ENCODE results near the gene MYO10. TPM values are rescaled to one million over a fixed set of nuclear protein-coding genes. Genes with fewer than 3 reads are reported as not detected.

MYO10 gene
- total and polyA plus RNA-seq, 2 of the 8 experiments (the other 6 are each of a cell fraction or from before 2014, with no cell fraction given), result 21.5 to 107 TPM

DNA sequence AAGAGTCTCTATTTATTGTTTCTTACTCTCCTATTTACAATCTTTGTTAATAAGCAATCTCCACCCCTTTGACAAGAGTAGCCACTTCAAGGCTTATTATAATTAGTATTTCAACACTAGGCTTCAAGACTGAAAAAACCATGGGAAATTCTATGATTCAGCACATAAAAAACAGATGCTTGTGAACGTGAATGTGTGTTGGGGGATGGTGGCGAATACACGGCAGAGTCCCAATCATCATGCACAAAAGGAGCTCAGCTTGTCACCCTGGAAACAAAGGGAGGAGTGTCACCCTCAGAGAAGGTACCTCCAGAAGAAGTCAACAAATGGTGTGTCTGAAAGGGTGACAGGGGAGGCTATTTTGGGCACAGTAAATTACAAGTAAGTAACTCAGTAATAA, 162.1 kb downstream of the MYO10 start:
- DNase-seq (ENCODE audit: low read depth in 1 of 2, low spot score in 2 of 2) (no peak), FAIRE-seq (no peak)
- ChIA-PET POLR2A (ENCODE audit: partially characterized antibody) (no interaction called here), CTCF (ENCODE audit: partially characterized antibody) (interaction anchor here (1.8 kb wide), 1 partner anchor 414 kb away, joined by 5 read pairs; no protein-coding TSS in a partner anchor)
- Histone ChIP-seq H2AK5ac (ENCODE audit: low read depth, low read length) (no peak overlapping the region), H3K27ac (ENCODE audit: low read depth, low read length) (no peak overlapping the region), H4K5ac (ENCODE audit: insufficient read length, low read depth, low read length) (no peak overlapping the region), H3K4me3 (ENCODE audit: extremely low read depth in 1 of 4, insufficient read depth in 2 of 4, low read depth in 3 of 4, low read length in 4 of 4) (no peak overlapping the region), H3K79me2 (ENCODE audit: control insufficient read depth in 1 of 2, insufficient read depth in 2 of 2, low read length in 2 of 2) (no peaks in the 10 kb centered on the region), H2BK12ac (ENCODE audit: low read depth, low read length) (no peak overlapping the region), H4K20me1 (replicated peaks in 1 of 2; ENCODE audit: control insufficient read depth in 1 of 2, insufficient read depth in 2 of 2, low read length in 2 of 2) (no peaks in the 10 kb centered on the region), H3K9me3 (ENCODE audit: insufficient read depth in 2 of 2, low read depth in 1 of 2, low read length in 1 of 2) (no peaks in the 10 kb centered on the region), H4K91ac (replicated peaks; ENCODE audit: insufficient read length, low read length) (no peak overlapping the region), H3K4ac (replicated peaks; ENCODE audit: insufficient read length, low read depth, low read length) (no peak overlapping the region), H2BK5ac (ENCODE audit: low read depth, low read length) (no peak overlapping the region), H3K27me3 (replicated peaks in 1 of 4; ENCODE audit: control insufficient read depth in 3 of 4, extremely low read depth in 1 of 4, insufficient read depth in 3 of 4, low read length in 3 of 4) (no peaks in the 10 kb centered on the region), H3K36me3 (ENCODE audit: control insufficient read depth in 2 of 4, insufficient read depth in 4 of 4, low read length in 3 of 4) (peaks cover 0 to 4% (median 0%) of the 10 kb centered on the region in 4 experiments; a peak in 2 of 8 replicates), H3K18ac (ENCODE audit: extremely low read depth, low read length) (no peak overlapping the region), H2BK20ac (ENCODE audit: low read length) (no peak overlapping the region), H2BK120ac (replicated peaks; ENCODE audit: low read depth, low read length) (no peak overlapping the region), H3K4me1 (replicated peaks in 1 of 4; ENCODE audit: control insufficient read depth in 3 of 4, insufficient read depth in 4 of 4, low read length in 3 of 4) (peaks cover 0 to 9% (median 3%) of the 10 kb centered on the region in 4 experiments; a peak in 2 of 7 replicates), H3K4me2 (ENCODE audit: insufficient read depth in 1 of 2, low read depth in 2 of 2, low read length in 2 of 2) (no peak overlapping the region), H2AFZ (ENCODE audit: low read length) (no peak overlapping the region), H3K56ac (replicated peaks; ENCODE audit: insufficient read length, low read depth, low read length) (no peak overlapping the region), H4K8ac (ENCODE audit: extremely low read depth, insufficient read depth, low read length) (no peak overlapping the region), H3K9ac (replicated peaks in 1 of 4; ENCODE audit: extremely low read depth in 1 of 4, low read depth in 3 of 4, low read length in 3 of 4) (no peak overlapping the region), H3K23me2 (ENCODE audit: low read depth, low read length) (no peaks in the 10 kb centered on the region), H3K14ac (ENCODE audit: insufficient read length) (no peak overlapping the region), H3K23ac (ENCODE audit: insufficient read length) (no peak overlapping the region), H3K79me1 (ENCODE audit: low read depth, low read length) (no peaks in the 10 kb centered on the region), H2BK15ac (ENCODE audit: low read length) (no peak overlapping the region)
- 56% methylated on average over 3 of the region's 3 CpGs; no CpG with 5 or more reads in 1 of the 2 experiments for WGBS, 2 experiments (ENCODE audit: extremely low coverage in 1 of 2, insufficient coverage in 1 of 2, insufficient read length in 1 of 2, insufficient replicate concordance in 2 of 2, low coverage in 1 of 2, low lambda C conversion rate in 2 of 2, missing lambda C conversion rate in 1 of 2)
- no peak for TF ChIP-seq CREB1 (IDR thresholded peaks at IDR 0.05)
- no peak for TF ChIP-seq POU5F1 (IDR thresholded peaks at IDR 0.05; ENCODE audit: low read depth, low read length)
- TF ChIP-seq RBBP5 (IDR thresholded peaks at IDR 0.05; ENCODE audit: borderline replicate concordance, low read depth, low read length), result no peak
- no peak for TF ChIP-seq KDM4A (IDR thresholded peaks at IDR 0.05; ENCODE audit: low read depth, low read length, severe bottlenecking)
- TF ChIP-seq CTBP2 (IDR thresholded peaks at IDR 0.05; ENCODE audit: borderline replicate concordance, insufficient read depth, insufficient read length, low read length), result no peak
- no peak for TF ChIP-seq TAF1 (IDR thresholded peaks at IDR 0.05; ENCODE audit: low read depth, low read length)
- TF ChIP-seq TEAD4 (IDR thresholded peaks at IDR 0.05; ENCODE audit: low read depth, low read length), result no peak
- no peak for TF ChIP-seq SP1 (IDR thresholded peaks at IDR 0.05; ENCODE audit: low read depth, low read length)
- TF ChIP-seq ZNF274 (IDR thresholded peaks at IDR 0.05; ENCODE audit: borderline replicate concordance, extremely low read depth, low read length), result no peak
- TF ChIP-seq SIN3A (conservative IDR thresholded peaks at IDR 0.05 in 1 of 2, IDR thresholded peaks at IDR 0.05 in 1 of 2; ENCODE audit: low read depth in 1 of 2, low read length in 2 of 2), result no peak
- no peak for TF ChIP-seq SUZ12 (IDR thresholded peaks at IDR 0.05; ENCODE audit: low read length)
- TF ChIP-seq, protein P1, sequence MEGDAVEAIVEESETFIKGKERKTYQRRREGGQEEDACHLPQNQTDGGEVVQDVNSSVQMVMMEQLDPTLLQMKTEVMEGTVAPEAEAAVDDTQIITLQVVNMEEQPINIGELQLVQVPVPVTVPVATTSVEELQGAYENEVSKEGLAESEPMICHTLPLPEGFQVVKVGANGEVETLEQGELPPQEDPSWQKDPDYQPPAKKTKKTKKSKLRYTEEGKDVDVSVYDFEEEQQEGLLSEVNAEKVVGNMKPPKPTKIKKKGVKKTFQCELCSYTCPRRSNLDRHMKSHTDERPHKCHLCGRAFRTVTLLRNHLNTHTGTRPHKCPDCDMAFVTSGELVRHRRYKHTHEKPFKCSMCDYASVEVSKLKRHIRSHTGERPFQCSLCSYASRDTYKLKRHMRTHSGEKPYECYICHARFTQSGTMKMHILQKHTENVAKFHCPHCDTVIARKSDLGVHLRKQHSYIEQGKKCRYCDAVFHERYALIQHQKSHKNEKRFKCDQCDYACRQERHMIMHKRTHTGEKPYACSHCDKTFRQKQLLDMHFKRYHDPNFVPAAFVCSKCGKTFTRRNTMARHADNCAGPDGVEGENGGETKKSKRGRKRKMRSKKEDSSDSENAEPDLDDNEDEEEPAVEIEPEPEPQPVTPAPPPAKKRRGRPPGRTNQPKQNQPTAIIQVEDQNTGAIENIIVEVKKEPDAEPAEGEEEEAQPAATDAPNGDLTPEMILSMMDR (IDR thresholded peaks at IDR 0.05; ENCODE audit: control extremely low read depth in 1 of 3, insufficient read depth in 1 of 3, low read depth in 1 of 3, low read length in 3 of 3), result no peak
